Liver (tissue), 9 donors: ENCODE results near the gene CATSPER3. TPM values are rescaled to one million over a fixed set of nuclear protein-coding genes. Genes with fewer than 3 reads are reported as not detected.

ENCODE experiments used
- DNase-seq: peaks from one replicate; pipeline ENCODE4 v3.0.0-alpha.2; 2017; ENCODE audit warnings: low spot score
- H3K27ac ChIP-seq, 2 donors: one replicate each; pipeline ENCODE4 v1.7.0; 2013; ENCODE audit warnings: inconsistent platforms in 2 of 2, low read length in 2 of 2, control low read depth in 1 of 2, low read depth in 1 of 2, mild to moderate bottlenecking in 1 of 2
- H3K27me3 ChIP-seq, 4 donors: one replicate each; pipeline versions ENCODE4 v1.6.1 to v1.7.0; 2013; ENCODE audit warnings: low read length in 3 of 4, inconsistent platforms in 1 of 4, mild to moderate bottlenecking in 1 of 4, moderate library complexity in 1 of 4; ENCODE audit not compliant: control insufficient read depth in 4 of 4, insufficient read depth in 4 of 4
- H3K36me3 ChIP-seq, 4 donors: one replicate each; pipeline versions ENCODE4 v1.6.1 to v1.7.0; 2013; ENCODE audit warnings: low read length in 3 of 4, mild to moderate bottlenecking in 3 of 4, low read depth in 1 of 4, moderate library complexity in 1 of 4; ENCODE audit not compliant: control insufficient read depth in 4 of 4, insufficient read depth in 3 of 4
- H3K4me1 ChIP-seq, 4 donors: one replicate each; pipeline versions ENCODE4 v1.6.1 to v1.7.0; 2013; ENCODE audit warnings: low read length in 3 of 4, mild to moderate bottlenecking in 3 of 4, moderate library complexity in 1 of 4; ENCODE audit not compliant: control insufficient read depth in 4 of 4, insufficient read depth in 4 of 4
- H3K4me3 ChIP-seq, 3 donors: one replicate each; pipeline versions ENCODE4 v1.6.1 to v1.7.0; 2013; ENCODE audit warnings: low read length in 3 of 3, control low read depth in 1 of 3, low read depth in 1 of 3, mild to moderate bottlenecking in 1 of 3
- H3K9ac ChIP-seq, 2 donors: one replicate each; pipeline ENCODE4 v1.7.0; 2013; ENCODE audit warnings: low read length in 2 of 2, mild to moderate bottlenecking in 2 of 2, moderate library complexity in 2 of 2, control low read depth in 1 of 2, low read depth in 1 of 2
- H3K9me3 ChIP-seq, 4 donors: one replicate each; pipeline versions ENCODE4 v1.6.1 to v1.7.0; 2013; ENCODE audit warnings: low read length in 3 of 4; ENCODE audit not compliant: control insufficient read depth in 4 of 4
- ATF3 ChIP-seq: IDR thresholded peaks from 2 replicates; pipeline ENCODE4 v1.6.1; 2016; ENCODE audit warnings: antibody characterized with exemption
- EGR1 ChIP-seq, 2 donors: IDR thresholded peaks; 2 replicates each; pipeline ENCODE4 v1.6.1; 2016 to 2018; ENCODE audit warnings: antibody characterized with exemption in 2 of 2, low read depth in 2 of 2
- FOXA2 ChIP-seq: IDR thresholded peaks from 2 replicates; pipeline ENCODE4 v1.6.1; 2016; ENCODE audit warnings: antibody characterized with exemption
- GABPA ChIP-seq, 2 donors: IDR thresholded peaks in 1 of 2; conservative IDR thresholded peaks in 1 of 2; 2 replicates each; pipeline ENCODE4 v1.6.1; 2016; ENCODE audit warnings: antibody characterized with exemption in 2 of 2, mild to moderate bottlenecking in 1 of 2, moderate library complexity in 1 of 2
- HNF4A ChIP-seq, 2 donors: conservative IDR thresholded peaks; 2 replicates each; pipeline ENCODE4 v1.6.1; 2016; ENCODE audit warnings: antibody characterized with exemption in 2 of 2, mild to moderate bottlenecking in 2 of 2
- HNF4G ChIP-seq: IDR thresholded peaks from 2 replicates; pipeline ENCODE4 v1.6.1; 2016; ENCODE audit warnings: antibody characterized with exemption
- JUND ChIP-seq, 2 donors: IDR thresholded peaks; 2 replicates each; pipeline ENCODE4 v1.6.1; 2016; ENCODE audit warnings: antibody characterized with exemption in 2 of 2
- MAX ChIP-seq: IDR thresholded peaks from 2 replicates; pipeline ENCODE4 v1.6.1; 2016; ENCODE audit warnings: antibody characterized with exemption
- NR2F2 ChIP-seq: IDR thresholded peaks from 2 replicates; pipeline ENCODE4 v1.6.1; 2016; ENCODE audit warnings: antibody characterized with exemption
- RAD21 ChIP-seq, 2 donors: IDR thresholded peaks; 2 replicates each; pipeline ENCODE4 v1.6.1; 2016; ENCODE audit warnings: antibody characterized with exemption in 2 of 2, mild to moderate bottlenecking in 2 of 2
- REST ChIP-seq: IDR thresholded peaks from 2 replicates; pipeline ENCODE4 v1.6.1; 2016; ENCODE audit warnings: antibody characterized with exemption, mild to moderate bottlenecking
- RXRA ChIP-seq, 2 donors: IDR thresholded peaks; 2 replicates each; pipeline ENCODE4 v1.6.1; 2017 to 2018; ENCODE audit warnings: antibody characterized with exemption in 2 of 2, mild to moderate bottlenecking in 1 of 2
- SP1 ChIP-seq: IDR thresholded peaks from 2 replicates; pipeline ENCODE4 v1.6.1; 2018; ENCODE audit warnings: antibody characterized with exemption, mild to moderate bottlenecking
- TAF1 ChIP-seq: conservative IDR thresholded peaks from 2 replicates; pipeline ENCODE4 v1.6.1; 2016; ENCODE audit warnings: antibody characterized with exemption, mild to moderate bottlenecking
- YY1 ChIP-seq: IDR thresholded peaks from 2 replicates; pipeline ENCODE4 v1.6.1; 2016; ENCODE audit warnings: antibody characterized with exemption, mild to moderate bottlenecking
- WGBS: extraction: QIAGEN DNeasy Blood & Tissue Kit; methylation state at CpG from one replicate; pipeline ENCODE4 v1.1.7; 2013; 5-methylcytosine and 5-hydroxymethylcytosine counted together
- polyA plus RNA-seq, 2 donors: library from polyadenylated mRNA; stranded (reverse) in 1 of 2; unstranded in 1 of 2; fragments of 200-250 nt in 1 of 2; fragments of >200 nt in 1 of 2; fragmentation: Nextera tagmentation in 1 of 2; extraction: Ambion mirVana in 1 of 2; gene quantifications; one replicate each; pipeline versions ENCODE4 v1.2.1 to v1.2.3, GENCODE V29; 2013 to 2015
- total RNA-seq, 2 donors: library from RNA; depleted of rRNA; stranded (reverse); fragments of >200 nt; gene quantifications; one replicate each; pipeline ENCODE4 v1.2.3, GENCODE V29; 2014
- donor health status: healthy.
- donor health status: healthy.
- donor health status: healthy.
- donor health status: healthy.
- donor health status: healthy.

The CATSPER3 gene
- total and polyA plus RNA-seq, 4 donors = 0.28 to 0.37 (median 0.34) TPM

- H3K9me3 ChIP-seq = no peaks in the 10 kb centered on the region
- 86% methylated on average over 12 of the region's 12 CpGs for WGBS
- no peaks in the 10 kb centered on the region for H3K27me3 ChIP-seq
- no peaks in the 10 kb centered on the region for H3K4me1 ChIP-seq
- no peak overlapping the region for H3K9ac ChIP-seq
- DNase-seq = no peak
- no peak overlapping the region for H3K27ac ChIP-seq
- peaks cover 2 to 8% (median 4%) of the 10 kb centered on the region in 4 donors for H3K36me3 ChIP-seq
- TF ChIP-seq ATF3 = no peak
- TF ChIP-seq NR2F2 = peak; percentile 67
- no peak for TF ChIP-seq RAD21 (IDR thresholded peaks at IDR 0.05)
- no peak overlapping the region for H3K4me3 ChIP-seq
These were observed 3.1 kb upstream of the CATSPER3 start for GRCh38 chr5:134964359-134965270.

- Histone ChIP-seq H3K36me3 (peaks cover 2 to 8% (median 4%) of the 10 kb centered on the region in 4 donors), H3K27ac (no peak overlapping the region), H3K4me1 (no peaks in the 10 kb centered on the region), H3K9ac (no peak overlapping the region), H3K4me3 (no peak overlapping the region), H3K27me3 (no peaks in the 10 kb centered on the region), H3K9me3 (no peaks in the 10 kb centered on the region)
- DNase-seq = no peak
- 87% methylated on average over 3 of the region's 3 CpGs for WGBS
- TF ChIP-seq ATF3 (no peak), MAX (no peak), SP1 (no peak), JUND (IDR thresholded peaks at IDR 0.05) (no peak), EGR1 (IDR thresholded peaks at IDR 0.05; ENCODE audit: low read depth in 2 of 2) (no peak), TAF1 (no peak), HNF4A (conservative IDR thresholded peaks at IDR 0.05) (no peak), REST (no peak), NR2F2 (no peak), GABPA (IDR thresholded peaks at IDR 0.05 in 1 of 2, conservative IDR thresholded peaks at IDR 0.05 in 1 of 2) (no peak), RXRA (IDR thresholded peaks at IDR 0.05) (no peak), FOXA2 (no peak), YY1 (no peak), HNF4G (no peak)
These were observed 2.4 kb upstream of the CATSPER3 start for GRCh38 chr5:134965271-134965825.
